H9 (cell line): ENCODE data around the gene KIF18B. TPM values are rescaled to one million over a fixed set of nuclear protein-coding genes. Genes with fewer than 3 reads are reported as not detected.

Source experiments
- DNase-seq: peaks from one replicate; pipeline ENCODE4 v3.0.0-alpha.2; 2017
- H2AFZ ChIP-seq: one replicate; pipeline ENCODE4 v1.6.1; 2013; ENCODE audit warnings: mild to moderate bottlenecking, low read length, control low read depth, moderate library complexity
- H2AK5ac ChIP-seq: 2 replicates; pipeline ENCODE4 v1.6.1; 2013; ENCODE audit warnings: low read length, control low read depth, mixed read lengths; ENCODE audit not compliant: insufficient read length
- H2BK120ac ChIP-seq: one replicate; pipeline ENCODE4 v1.6.1; 2013; ENCODE audit warnings: low read depth, mild to moderate bottlenecking, low read length, control low read depth, inconsistent platforms; ENCODE audit not compliant: poor library complexity, severe bottlenecking
- H2BK12ac ChIP-seq: 2 replicates; pipeline ENCODE4 v1.6.1; 2013; ENCODE audit warnings: low read length, control low read depth, mixed read lengths, low read depth; ENCODE audit not compliant: insufficient read length
- H2BK15ac ChIP-seq: 2 replicates; pipeline ENCODE4 v1.6.1; 2013; ENCODE audit warnings: low read depth, low read length, control low read depth
- H2BK20ac ChIP-seq: one replicate; pipeline ENCODE4 v1.6.1; 2013; ENCODE audit warnings: low read depth, mild to moderate bottlenecking, low read length, control low read depth, inconsistent platforms; ENCODE audit not compliant: poor library complexity, severe bottlenecking
- H2BK5ac ChIP-seq: 2 replicates; pipeline ENCODE4 v1.6.1; 2013; ENCODE audit warnings: low read length, control low read depth, mixed read lengths; ENCODE audit not compliant: insufficient read length
- H3K14ac ChIP-seq: 2 replicates; pipeline ENCODE4 v1.6.1; 2013; ENCODE audit warnings: low read length, control low read depth; ENCODE audit not compliant: insufficient read depth
- H3K18ac ChIP-seq: 2 replicates; pipeline ENCODE4 v1.6.1; 2013; ENCODE audit warnings: low read depth, mild to moderate bottlenecking, mixed read lengths, low read length, control low read depth; ENCODE audit not compliant: insufficient read length
- H3K23ac ChIP-seq: 2 replicates; pipeline ENCODE4 v1.6.1; 2013; ENCODE audit warnings: low read length, control low read depth, mixed read lengths, low read depth; ENCODE audit not compliant: insufficient read length
- H3K23me2 ChIP-seq: 2 replicates; pipeline ENCODE4 v1.6.1; 2013; ENCODE audit warnings: low read depth, mild to moderate bottlenecking, mixed read lengths, low read length, control low read depth; ENCODE audit not compliant: insufficient read length, poor library complexity, severe bottlenecking
- H3K27ac ChIP-seq: 2 replicates; pipeline ENCODE4 v1.5.1; 2013; ENCODE audit warnings: low read length, control low read depth, mixed read lengths, low read depth; ENCODE audit not compliant: insufficient read length
- H3K27me3 ChIP-seq: 2 replicates; pipeline ENCODE4 v1.6.1; 2013; ENCODE audit warnings: low read length, control low read depth, inconsistent platforms; ENCODE audit not compliant: insufficient read depth
- H3K4ac ChIP-seq: 2 replicates; pipeline ENCODE4 v1.6.1; 2013; ENCODE audit warnings: low read depth, mild to moderate bottlenecking, control low read depth, inconsistent platforms, low read length, moderate library complexity
- H3K4me1 ChIP-seq: 2 replicates; pipeline ENCODE4 v1.6.1; 2013; ENCODE audit warnings: low read length, control low read depth, inconsistent platforms; ENCODE audit not compliant: insufficient read depth
- H3K4me2 ChIP-seq: 2 replicates; pipeline ENCODE4 v1.6.1; 2013; ENCODE audit warnings: low read length, control low read depth, mixed read lengths; ENCODE audit not compliant: insufficient read length, insufficient read depth
- H3K56ac ChIP-seq: 2 replicates; pipeline ENCODE4 v1.6.1; 2013; ENCODE audit warnings: low read depth, mild to moderate bottlenecking, mixed read lengths, low read length, control low read depth; ENCODE audit not compliant: insufficient read length
- H3K79me1 ChIP-seq: 2 replicates; pipeline ENCODE4 v1.6.1; 2013; ENCODE audit warnings: low read depth, mild to moderate bottlenecking, moderate library complexity, low read length, control low read depth, inconsistent platforms; ENCODE audit not compliant: insufficient read depth, poor library complexity, severe bottlenecking
- H3K79me2 ChIP-seq: 2 replicates; pipeline ENCODE4 v1.6.1; 2013; ENCODE audit warnings: low read length, control low read depth, inconsistent platforms; ENCODE audit not compliant: insufficient read depth
- H3K9ac ChIP-seq: 2 replicates; pipeline ENCODE4 v1.6.1; 2013; ENCODE audit warnings: low read length, control low read depth, mixed read lengths; ENCODE audit not compliant: insufficient read length; ENCODE audit errors: extremely low read depth
- H3K9me3 ChIP-seq: one replicate; pipeline ENCODE4 v1.6.1; 2013; ENCODE audit warnings: low read depth, low read length, inconsistent platforms; ENCODE audit not compliant: control insufficient read depth
- H3T11ph ChIP-seq: one replicate; pipeline ENCODE4 v1.6.1; 2013; ENCODE audit warnings: mild to moderate bottlenecking, low read length, control low read depth, inconsistent platforms
- H4K20me1 ChIP-seq: one replicate; pipeline ENCODE4 v1.6.1; 2013; ENCODE audit not compliant: control insufficient read depth, insufficient read length, insufficient read depth
- H4K5ac ChIP-seq: 2 replicates; pipeline ENCODE4 v1.6.1; 2013; ENCODE audit warnings: low read depth, mild to moderate bottlenecking, mixed read lengths, low read length, control low read depth; ENCODE audit not compliant: insufficient read length
- H4K8ac ChIP-seq: replicated peaks from 2 replicates; pipeline ENCODE4 v1.6.1; 2013; ENCODE audit warnings: low read length, control low read depth, mixed read lengths, low read depth; ENCODE audit not compliant: insufficient read length
- H4K91ac ChIP-seq: 2 replicates; pipeline ENCODE4 v1.6.1; 2013; ENCODE audit warnings: low read depth, mild to moderate bottlenecking, moderate library complexity, mixed read lengths, low read length, control low read depth; ENCODE audit not compliant: insufficient read length
- H3K27ac Mint-ChIP-seq, 3 experiments: 2 replicates in 2 of 3; 3 replicates in 1 of 3; pipeline ENCODE4 v1.8.0; 2020 to 2021; ENCODE audit warnings: mixed read lengths in 3 of 3, mild to moderate bottlenecking in 1 of 3, moderate library complexity in 1 of 3
- H3K27me3 Mint-ChIP-seq: 2 replicates; pipeline ENCODE4 v1.8.0; 2021; ENCODE audit warnings: low read depth, mild to moderate bottlenecking, moderate library complexity, mixed read lengths
- H3K36me3 Mint-ChIP-seq, 3 experiments: 2 replicates in 2 of 3; 3 replicates in 1 of 3; pipeline ENCODE4 v1.8.0; 2020 to 2021; ENCODE audit warnings: low read depth in 3 of 3, mixed read lengths in 3 of 3; ENCODE audit not compliant: insufficient read depth in 1 of 3
- H3K4me1 Mint-ChIP-seq, 2 experiments: 2 replicates each; pipeline ENCODE4 v1.8.0; 2020; ENCODE audit warnings: mixed read lengths in 2 of 2
- H3K4me3 Mint-ChIP-seq, 2 experiments: 2 replicates in 1 of 2; 3 replicates in 1 of 2; pipeline ENCODE4 v1.8.0; 2020 to 2021; ENCODE audit warnings: mild to moderate bottlenecking in 2 of 2, mixed read lengths in 2 of 2, moderate library complexity in 1 of 2
- H3K9me3 Mint-ChIP-seq, 2 experiments: 2 replicates in 1 of 2; 3 replicates in 1 of 2; pipeline ENCODE4 v1.8.0; 2020; ENCODE audit warnings: mild to moderate bottlenecking in 2 of 2, mixed read lengths in 2 of 2, moderate library complexity in 1 of 2
- WGBS: extraction: QIAGEN DNeasy Blood & Tissue Kit; methylation state at CpG from one replicate; pipeline ENCODE4 v1.1.7; 2013; ENCODE audit warnings: missing lambda C conversion rate, low lambda C conversion rate, mixed read lengths; ENCODE audit not compliant: insufficient read length; ENCODE audit errors: extremely low coverage; 5-methylcytosine and 5-hydroxymethylcytosine counted together
- total RNA-seq: library from RNA; stranded (reverse); gene quantifications from 2 replicates; pipeline ENCODE4 v1.2.1, GENCODE V29; 2021
- TF ChIP-seq, protein P1 (sequence below): fragments of 200-600 bp; sonication (generic); conservative IDR thresholded peaks from 3 replicates; pipeline ENCODE4 v1.8.0; 2021; ENCODE audit warnings: antibody characterized with exemption, mild to moderate bottlenecking

KIF18B gene
- total RNA-seq, 1 experiment from 2014 or later, result 51.8 TPM

DNA sequence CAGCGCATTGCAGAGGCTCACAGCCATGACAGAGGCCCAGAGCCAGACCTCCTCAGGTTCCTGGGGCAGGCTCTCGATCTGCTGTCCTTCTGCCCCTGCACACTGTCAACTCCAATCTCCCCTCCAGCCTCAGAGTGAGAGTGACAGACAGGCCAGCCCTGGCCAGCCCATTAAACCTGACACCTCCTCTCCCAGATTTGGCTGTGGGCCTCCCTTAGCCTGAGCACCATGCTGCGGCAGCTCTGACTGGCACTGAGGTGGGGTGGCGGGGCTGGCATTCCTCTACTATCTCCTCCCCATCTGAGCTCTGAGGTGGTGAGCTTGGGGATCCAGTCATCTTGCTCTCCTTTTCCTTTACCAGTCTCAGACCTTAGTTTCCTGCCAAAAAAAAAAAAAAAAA lies 36.0 kb upstream of the KIF18B start:
- H3K14ac ChIP-seq, result no peak overlapping the region
- Mint-ChIP-seq H3K36me3 (no peaks in the 10 kb centered on the region; a peak in 1 of 7 replicates), H3K9me3 (peaks cover 2 to 3% of the 10 kb centered on the region in 2 experiments; a peak in 2 of 5 replicates), H3K27ac (no peak overlapping the region), H3K4me3 (no peak overlapping the region), H3K27me3 (peaks cover 42% of the 10 kb centered on the region), H3K4me1 (peaks cover 12 to 25% of the 10 kb centered on the region in 2 experiments)
- no peak overlapping the region for H3K9ac ChIP-seq
- no CpG with 5 or more reads among the region's 4 CpGs for WGBS
- H3K9me3 ChIP-seq, result no peaks in the 10 kb centered on the region
- no peak overlapping the region for H4K8ac ChIP-seq
- H2BK120ac ChIP-seq, result no peak overlapping the region
- H2BK20ac ChIP-seq, result no peak overlapping the region
- no peak overlapping the region for H3K27ac ChIP-seq
- no peak overlapping the region for H3K4me2 ChIP-seq
- no peaks in the 10 kb centered on the region for H3K79me2 ChIP-seq
- no peak overlapping the region for H2AK5ac ChIP-seq
- no peak overlapping the region for H3K4ac ChIP-seq
- no peaks in the 10 kb centered on the region for H3K79me1 ChIP-seq
- H3K18ac ChIP-seq, result no peak overlapping the region
- H4K91ac ChIP-seq, result no peak overlapping the region
- no peak overlapping the region for H4K5ac ChIP-seq
- H2AFZ ChIP-seq, result no peak overlapping the region
- H3K27me3 ChIP-seq, result no peaks in the 10 kb centered on the region
- TF ChIP-seq, protein P1, sequence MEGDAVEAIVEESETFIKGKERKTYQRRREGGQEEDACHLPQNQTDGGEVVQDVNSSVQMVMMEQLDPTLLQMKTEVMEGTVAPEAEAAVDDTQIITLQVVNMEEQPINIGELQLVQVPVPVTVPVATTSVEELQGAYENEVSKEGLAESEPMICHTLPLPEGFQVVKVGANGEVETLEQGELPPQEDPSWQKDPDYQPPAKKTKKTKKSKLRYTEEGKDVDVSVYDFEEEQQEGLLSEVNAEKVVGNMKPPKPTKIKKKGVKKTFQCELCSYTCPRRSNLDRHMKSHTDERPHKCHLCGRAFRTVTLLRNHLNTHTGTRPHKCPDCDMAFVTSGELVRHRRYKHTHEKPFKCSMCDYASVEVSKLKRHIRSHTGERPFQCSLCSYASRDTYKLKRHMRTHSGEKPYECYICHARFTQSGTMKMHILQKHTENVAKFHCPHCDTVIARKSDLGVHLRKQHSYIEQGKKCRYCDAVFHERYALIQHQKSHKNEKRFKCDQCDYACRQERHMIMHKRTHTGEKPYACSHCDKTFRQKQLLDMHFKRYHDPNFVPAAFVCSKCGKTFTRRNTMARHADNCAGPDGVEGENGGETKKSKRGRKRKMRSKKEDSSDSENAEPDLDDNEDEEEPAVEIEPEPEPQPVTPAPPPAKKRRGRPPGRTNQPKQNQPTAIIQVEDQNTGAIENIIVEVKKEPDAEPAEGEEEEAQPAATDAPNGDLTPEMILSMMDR, result no peak
- no peaks in the 10 kb centered on the region for H3K4me1 ChIP-seq
- H2BK5ac ChIP-seq, result no peak overlapping the region
- H3K23ac ChIP-seq, result no peak overlapping the region
- no peaks in the 10 kb centered on the region for H3K23me2 ChIP-seq
- no peak overlapping the region for H3K56ac ChIP-seq
- H4K20me1 ChIP-seq, result no peaks in the 10 kb centered on the region
- no peak for DNase-seq
- H2BK12ac ChIP-seq, result no peak overlapping the region
- H2BK15ac ChIP-seq, result no peak overlapping the region
- H3T11ph ChIP-seq, result no peak overlapping the region
